ENCODE results near the gene HYDIN. TPM values are rescaled to one million over a fixed set of nuclear protein-coding genes. Genes with fewer than 3 reads are reported as not detected.

The HYDIN gene
- total and polyA plus RNA-seq, 2 donors (not counting 1 experiment from before 2014, with no cell fraction given) = 0.54 to 1.7 TPM

DNA sequence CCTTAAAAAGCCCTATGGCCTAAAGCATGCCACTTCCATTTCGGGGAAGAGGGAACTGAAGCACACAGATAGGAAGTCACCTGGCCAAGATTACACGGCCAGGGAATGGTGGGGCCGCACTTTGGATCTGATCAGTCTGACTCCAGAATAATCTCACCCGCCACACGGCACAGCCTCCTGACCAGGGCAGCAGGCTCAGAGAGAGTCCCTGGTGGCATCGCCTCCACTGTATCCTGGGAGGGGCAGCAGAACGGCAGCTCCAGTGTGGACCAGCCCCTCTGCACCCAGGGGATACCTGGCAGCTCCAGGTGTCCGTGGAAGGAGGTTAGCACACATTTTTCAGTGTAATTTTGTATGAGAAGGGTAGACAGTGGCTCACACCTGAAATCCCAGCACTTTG is 465.0 kb downstream of the HYDIN start:
- H4K20me1 ChIP-seq (ENCODE audit: control insufficient read depth, extremely low read depth, insufficient read depth, low read length) = no peaks in the 10 kb centered on the region
- H3K4me1 ChIP-seq (ENCODE audit: control insufficient read depth, extremely low read depth, insufficient read depth, low read length) = peaks cover 19% of the 10 kb centered on the region
- no peaks in the 10 kb centered on the region for H3K27me3 ChIP-seq (ENCODE audit: control insufficient read depth, insufficient read depth, low read length)
- H3K9me3 ChIP-seq (ENCODE audit: control insufficient read depth, insufficient read depth, low read depth, low read length) = no peaks in the 10 kb centered on the region
- no peak for DNase-seq (ENCODE audit: low read depth in 2 of 2)
- no peak overlapping the region for H3K27ac ChIP-seq (ENCODE audit: insufficient read depth, low read length)
- no peak overlapping the region for H3K4me3 ChIP-seq (replicated peaks in 1 of 4; ENCODE audit: control extremely low read depth in 1 of 4, insufficient read depth in 1 of 4, low read depth in 3 of 4, low read length in 4 of 4)
- H3K4me2 ChIP-seq (ENCODE audit: extremely low read depth, insufficient read depth, low read length) = no peak overlapping the region
- peaks cover 3% of the 10 kb centered on the region for H3K36me3 ChIP-seq (ENCODE audit: control insufficient read depth, insufficient read depth, low read length)
- no peak overlapping the region for H2AFZ ChIP-seq (ENCODE audit: low read length)
- TF ChIP-seq, protein P1, sequence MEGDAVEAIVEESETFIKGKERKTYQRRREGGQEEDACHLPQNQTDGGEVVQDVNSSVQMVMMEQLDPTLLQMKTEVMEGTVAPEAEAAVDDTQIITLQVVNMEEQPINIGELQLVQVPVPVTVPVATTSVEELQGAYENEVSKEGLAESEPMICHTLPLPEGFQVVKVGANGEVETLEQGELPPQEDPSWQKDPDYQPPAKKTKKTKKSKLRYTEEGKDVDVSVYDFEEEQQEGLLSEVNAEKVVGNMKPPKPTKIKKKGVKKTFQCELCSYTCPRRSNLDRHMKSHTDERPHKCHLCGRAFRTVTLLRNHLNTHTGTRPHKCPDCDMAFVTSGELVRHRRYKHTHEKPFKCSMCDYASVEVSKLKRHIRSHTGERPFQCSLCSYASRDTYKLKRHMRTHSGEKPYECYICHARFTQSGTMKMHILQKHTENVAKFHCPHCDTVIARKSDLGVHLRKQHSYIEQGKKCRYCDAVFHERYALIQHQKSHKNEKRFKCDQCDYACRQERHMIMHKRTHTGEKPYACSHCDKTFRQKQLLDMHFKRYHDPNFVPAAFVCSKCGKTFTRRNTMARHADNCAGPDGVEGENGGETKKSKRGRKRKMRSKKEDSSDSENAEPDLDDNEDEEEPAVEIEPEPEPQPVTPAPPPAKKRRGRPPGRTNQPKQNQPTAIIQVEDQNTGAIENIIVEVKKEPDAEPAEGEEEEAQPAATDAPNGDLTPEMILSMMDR (conservative IDR thresholded peaks at IDR 0.05 in 1 of 2, IDR thresholded peaks at IDR 0.05 in 1 of 2; ENCODE audit: low read depth in 1 of 2, low read length in 2 of 2) = no peak
- no peak for TF ChIP-seq EZH2 (IDR thresholded peaks at IDR 0.05; ENCODE audit: low read length, missing control alignments)
- no peak overlapping the region for H3K9ac ChIP-seq (ENCODE audit: insufficient read depth, low read length)
- H3K79me2 ChIP-seq (ENCODE audit: control insufficient read depth, insufficient read depth, low read length) = no peaks in the 10 kb centered on the region

DNA sequence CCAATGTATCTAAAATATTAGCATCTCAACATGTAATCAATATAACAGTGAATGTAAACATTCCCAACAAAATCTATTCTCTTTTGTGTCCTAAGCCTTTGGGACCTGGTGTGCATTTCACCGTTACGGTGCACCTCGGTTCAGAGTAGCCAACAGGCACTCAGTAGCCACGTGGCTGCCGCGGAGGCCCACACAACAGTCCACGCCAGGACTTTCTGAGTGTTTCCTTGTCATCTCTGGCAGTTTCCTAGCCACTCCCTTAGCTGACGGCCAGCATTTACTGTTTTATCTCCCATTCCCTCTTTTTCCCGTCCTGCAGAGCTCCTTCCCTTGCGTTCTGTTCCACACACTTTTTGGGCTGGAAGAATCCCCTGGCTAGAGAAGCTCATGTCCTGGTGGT is 465.9 kb downstream of the HYDIN start:
- peaks cover 5% of the 10 kb centered on the region for H3K36me3 ChIP-seq (ENCODE audit: control insufficient read depth, insufficient read depth, low read length)
- H4K20me1 ChIP-seq (ENCODE audit: control insufficient read depth, extremely low read depth, insufficient read depth, low read length) = no peaks in the 10 kb centered on the region
- H3K4me3 ChIP-seq (replicated peaks in 1 of 4; ENCODE audit: control extremely low read depth in 1 of 4, insufficient read depth in 1 of 4, low read depth in 3 of 4, low read length in 4 of 4) = no peak overlapping the region
- no peak overlapping the region for H2AFZ ChIP-seq (ENCODE audit: low read length)
- H3K4me1 ChIP-seq (ENCODE audit: control insufficient read depth, extremely low read depth, insufficient read depth, low read length) = peaks cover 26% of the 10 kb centered on the region
- no peak overlapping the region for H3K27ac ChIP-seq (ENCODE audit: insufficient read depth, low read length)
- H3K9me3 ChIP-seq (ENCODE audit: control insufficient read depth, insufficient read depth, low read depth, low read length) = no peaks in the 10 kb centered on the region
- TF ChIP-seq, protein P1 (conservative IDR thresholded peaks at IDR 0.05 in 1 of 2, IDR thresholded peaks at IDR 0.05 in 1 of 2; ENCODE audit: low read depth in 1 of 2, low read length in 2 of 2) = no peak
- TF ChIP-seq EZH2 (IDR thresholded peaks at IDR 0.05; ENCODE audit: low read length, missing control alignments) = no peak
- no peaks in the 10 kb centered on the region for H3K27me3 ChIP-seq (ENCODE audit: control insufficient read depth, insufficient read depth, low read length)
- H3K9ac ChIP-seq (ENCODE audit: insufficient read depth, low read length) = no peak overlapping the region
- H3K4me2 ChIP-seq (ENCODE audit: extremely low read depth, insufficient read depth, low read length) = no peak overlapping the region
- no peak for DNase-seq (ENCODE audit: low read depth in 2 of 2)
- no peaks in the 10 kb centered on the region for H3K79me2 ChIP-seq (ENCODE audit: control insufficient read depth, insufficient read depth, low read length)

DNA sequence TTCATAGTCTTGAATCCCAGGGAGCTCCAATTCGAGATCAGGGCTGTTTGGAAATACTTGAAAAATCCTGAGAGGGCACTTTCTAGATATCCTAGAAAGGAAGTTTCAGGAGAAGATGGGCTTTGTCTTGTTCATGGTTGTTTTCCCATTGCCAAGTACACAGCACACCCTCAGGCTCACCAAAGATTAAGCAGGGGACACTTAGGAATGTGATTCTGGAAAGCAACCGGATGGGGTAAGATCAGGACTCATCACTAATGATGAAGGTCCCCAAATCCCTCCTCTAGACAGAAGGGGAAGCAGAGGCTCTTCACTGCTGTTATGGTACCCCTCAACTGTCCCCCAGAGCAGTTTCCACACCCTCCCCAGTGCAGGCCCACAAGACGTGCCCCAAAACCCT is 470.3 kb downstream of the HYDIN start:
- peak overlapping the region; percentile 88 for H3K27ac ChIP-seq (ENCODE audit: insufficient read depth, low read length)

More for the DNA sequence above, 470.3 kb downstream of the HYDIN start:
- DNase-seq (ENCODE audit: low read depth in 2 of 2) = no peak
- no peak overlapping the region for H3K4me3 ChIP-seq (replicated peaks in 1 of 4; ENCODE audit: control extremely low read depth in 1 of 4, insufficient read depth in 1 of 4, low read depth in 3 of 4, low read length in 4 of 4)
- H3K4me2 ChIP-seq (ENCODE audit: extremely low read depth, insufficient read depth, low read length) = peak overlapping the region; percentile 48
- peaks cover 19% of the 10 kb centered on the region for H3K4me1 ChIP-seq (ENCODE audit: control insufficient read depth, extremely low read depth, insufficient read depth, low read length)
- TF ChIP-seq, protein P1 (conservative IDR thresholded peaks at IDR 0.05 in 1 of 2, IDR thresholded peaks at IDR 0.05 in 1 of 2; ENCODE audit: low read depth in 1 of 2, low read length in 2 of 2) = no peak
- no peak for TF ChIP-seq EZH2 (IDR thresholded peaks at IDR 0.05; ENCODE audit: low read length, missing control alignments)
- no peak overlapping the region for H2AFZ ChIP-seq (ENCODE audit: low read length)
- H3K9ac ChIP-seq (ENCODE audit: insufficient read depth, low read length) = peak overlapping the region; percentile 27
- H3K79me2 ChIP-seq (ENCODE audit: control insufficient read depth, insufficient read depth, low read length) = no peaks in the 10 kb centered on the region
- peaks cover 4% of the 10 kb centered on the region for H3K36me3 ChIP-seq (ENCODE audit: control insufficient read depth, insufficient read depth, low read length)
- no peaks in the 10 kb centered on the region for H3K9me3 ChIP-seq (ENCODE audit: control insufficient read depth, insufficient read depth, low read depth, low read length)
- H3K27me3 ChIP-seq (ENCODE audit: control insufficient read depth, insufficient read depth, low read length) = no peaks in the 10 kb centered on the region
- H4K20me1 ChIP-seq (ENCODE audit: control insufficient read depth, extremely low read depth, insufficient read depth, low read length) = no peaks in the 10 kb centered on the region

Measured in fibroblast of lung (primary cell).